CD8-positive, alpha-beta memory T cell (primary cell): Measurements from ENCODE around the gene PTPRT. TPM values are rescaled to one million over a fixed set of nuclear protein-coding genes. Genes with fewer than 3 reads are reported as not detected.

Experiments used
- CTCF ChIA-PET: fragments of 350-600 bp; sonication (Branson Sonifier 250); formaldehyde crosslinking; loops from one replicate; lab custom pipeline; 2021; ENCODE audit warnings: antibody characterized with exemption; lab: Charles Lee
- POLR2A ChIA-PET: fragments of 350-600 bp; sonication (Branson Sonifier 250); formaldehyde crosslinking; loops from one replicate; lab custom pipeline; 2021; ENCODE audit warnings: antibody characterized with exemption; lab: Charles Lee
- DNase-seq, 5 donors: peaks; one replicate each; pipeline versions ENCODE4 v3.0.0 to v3.0.0-alpha.2; 2020 to 2022; ENCODE audit warnings: mixed read lengths in 1 of 5
- H3K27ac ChIP-seq: one replicate; pipeline ENCODE4 v1.7.0; 2013; ENCODE audit warnings: low read depth, mild to moderate bottlenecking, low read length, moderate library complexity
- H3K27me3 ChIP-seq: 2 replicates; pipeline ENCODE4 v1.7.0; 2013; ENCODE audit warnings: low read length, mild to moderate bottlenecking; ENCODE audit not compliant: insufficient read depth, poor library complexity, severe bottlenecking
- H3K36me3 ChIP-seq: 2 replicates; pipeline ENCODE4 v1.7.0; 2013; ENCODE audit warnings: mild to moderate bottlenecking, low read length, moderate library complexity; ENCODE audit not compliant: insufficient read depth
- H3K4me1 ChIP-seq: 2 replicates; pipeline ENCODE4 v1.7.0; 2013; ENCODE audit warnings: mild to moderate bottlenecking, low read length, moderate library complexity; ENCODE audit not compliant: insufficient read depth
- H3K4me3 ChIP-seq: 2 replicates; pipeline ENCODE4 v1.7.0; 2013; ENCODE audit warnings: mild to moderate bottlenecking, low read length
- H3K9me3 ChIP-seq: 2 replicates; pipeline ENCODE4 v1.7.0; 2013; ENCODE audit warnings: mild to moderate bottlenecking, low read length
- H3K27ac Mint-ChIP-seq, 8 donors: one replicate each; pipeline ENCODE4 v1.8.0; 2020 to 2021; ENCODE audit warnings: mixed read lengths in 8 of 8, mild to moderate bottlenecking in 6 of 8, inconsistent platforms in 3 of 8, moderate library complexity in 3 of 8
- H3K27me3 Mint-ChIP-seq, 2 donors: one replicate each; pipeline ENCODE4 v1.8.0; 2020 to 2021; ENCODE audit warnings: mixed read lengths in 2 of 2, mild to moderate bottlenecking in 1 of 2, moderate library complexity in 1 of 2
- H3K36me3 Mint-ChIP-seq, 3 donors: one replicate each; pipeline ENCODE4 v1.8.0; 2020 to 2021; ENCODE audit warnings: mixed read lengths in 3 of 3, inconsistent platforms in 1 of 3, mild to moderate bottlenecking in 1 of 3
- H3K4me1 Mint-ChIP-seq, 3 donors: one replicate each; pipeline ENCODE4 v1.8.0; 2020 to 2021; ENCODE audit warnings: mixed read lengths in 3 of 3, inconsistent platforms in 1 of 3, mild to moderate bottlenecking in 1 of 3
- H3K4me3 Mint-ChIP-seq, 7 donors: one replicate each; pipeline ENCODE4 v1.8.0; 2020 to 2021; ENCODE audit warnings: mixed read lengths in 7 of 7, mild to moderate bottlenecking in 6 of 7, moderate library complexity in 4 of 7, inconsistent platforms in 2 of 7
- H3K9me3 Mint-ChIP-seq, 5 donors: one replicate each; pipeline ENCODE4 v1.8.0; 2020 to 2022; ENCODE audit warnings: mixed read lengths in 5 of 5, mild to moderate bottlenecking in 3 of 5, moderate library complexity in 2 of 5, inconsistent platforms in 1 of 5
- polyA plus RNA-seq: library from polyadenylated mRNA; unstranded; fragments of 300-500 nt; fragmentation: Illumina TruSeq; gene quantifications from one replicate; pipeline ENCODE4 v1.2.3, GENCODE V29; 2021
- total RNA-seq, 2 experiments: library from RNA; stranded (reverse); gene quantifications; one replicate each; pipeline ENCODE4 v1.2.3, GENCODE V29; 2021

Gene PTPRT
- total and polyA plus RNA-seq, 3 experiments from 2014 or later: not detected

DNA sequence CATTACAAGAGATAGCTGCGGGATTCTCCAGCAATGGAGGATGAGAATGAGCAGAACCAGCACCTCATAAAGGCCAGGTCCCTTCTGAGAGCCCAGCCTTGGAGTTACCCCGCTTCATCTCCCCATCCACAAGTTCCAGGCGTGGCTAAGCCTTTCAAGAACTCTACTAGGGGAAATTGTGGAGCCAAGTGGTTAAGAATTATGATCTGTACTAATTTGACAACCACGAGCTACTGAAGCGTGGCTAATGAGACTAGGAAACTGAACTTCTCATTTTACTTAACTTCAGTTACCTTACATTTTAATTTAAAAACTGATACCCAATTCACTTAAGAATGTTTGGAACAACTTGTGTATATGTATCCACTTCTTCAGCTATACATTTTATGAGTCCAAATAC lies 401.0 kb downstream of the PTPRT start:
- Histone ChIP-seq H3K27me3 (no peaks in the 10 kb centered on the region), H3K9me3 (no peaks in the 10 kb centered on the region), H3K4me3 (no peak overlapping the region), H3K36me3 (no peaks in the 10 kb centered on the region), H3K4me1 (no peaks in the 10 kb centered on the region), H3K27ac (no peak overlapping the region)
- ChIA-PET POLR2A (no interaction called here), CTCF (no interaction called here)
- DNase-seq: no peak
- peaks cover 0 to 1% of the 10 kb centered on the region in 2 donors for H3K27me3 Mint-ChIP-seq
- H3K4me3 Mint-ChIP-seq: no peak overlapping the region
- H3K4me1 Mint-ChIP-seq: no peaks in the 10 kb centered on the region
- H3K27ac Mint-ChIP-seq: no peak overlapping the region
- H3K9me3 Mint-ChIP-seq: peaks cover 0 to 7% (median 5%) of the 10 kb centered on the region in 5 donors
- H3K36me3 Mint-ChIP-seq: no peaks in the 10 kb centered on the region

GRCh38 chr20:42785041-42785440 lies 404.7 kb downstream of the PTPRT start:
- no peaks in the 10 kb centered on the region for H3K4me1 Mint-ChIP-seq
- no peak for DNase-seq
- no peak overlapping the region for H3K4me3 Mint-ChIP-seq
- H3K4me1 ChIP-seq: no peaks in the 10 kb centered on the region
- no peaks in the 10 kb centered on the region for H3K27me3 ChIP-seq
- H3K36me3 Mint-ChIP-seq: no peaks in the 10 kb centered on the region
- H3K36me3 ChIP-seq: no peaks in the 10 kb centered on the region
- no peak overlapping the region for H3K4me3 ChIP-seq
- H3K27ac ChIP-seq: no peak overlapping the region
- peaks cover 2 to 9% (median 5%) of the 10 kb centered on the region in 5 donors for H3K9me3 Mint-ChIP-seq
- H3K27ac Mint-ChIP-seq: no peak overlapping the region
- ChIA-PET CTCF (no interaction called here), POLR2A (no interaction called here)
- peaks cover 0 to 1% of the 10 kb centered on the region in 2 donors for H3K27me3 Mint-ChIP-seq
- no peaks in the 10 kb centered on the region for H3K9me3 ChIP-seq

- no peaks in the 10 kb centered on the region for H3K36me3 ChIP-seq
- DNase-seq: no peak
- ChIA-PET CTCF (no interaction called here), POLR2A (no interaction called here)
- no peak overlapping the region for H3K27ac ChIP-seq
- H3K36me3 Mint-ChIP-seq: no peaks in the 10 kb centered on the region
- no peaks in the 10 kb centered on the region for H3K4me1 Mint-ChIP-seq
- no peaks in the 10 kb centered on the region for H3K9me3 ChIP-seq
- no peak overlapping the region for H3K4me3 Mint-ChIP-seq
- H3K4me1 ChIP-seq: no peaks in the 10 kb centered on the region
- H3K9me3 Mint-ChIP-seq: peaks cover 0 to 9% (median 3%) of the 10 kb centered on the region in 5 donors
- H3K27me3 ChIP-seq: no peaks in the 10 kb centered on the region
- no peak overlapping the region for H3K4me3 ChIP-seq
- no peak overlapping the region for H3K27ac Mint-ChIP-seq
- H3K27me3 Mint-ChIP-seq: no peaks in the 10 kb centered on the region
These were observed 410.5 kb downstream of the PTPRT start for GRCh38 chr20:42779216-42779615.

- H3K36me3 ChIP-seq: no peaks in the 10 kb centered on the region
- Mint-ChIP-seq H3K9me3 (peaks cover 0 to 5% (median 4%) of the 10 kb centered on the region in 5 donors), H3K36me3 (no peaks in the 10 kb centered on the region), H3K27ac (no peak overlapping the region), H3K4me3 (no peak overlapping the region), H3K27me3 (peaks cover 0 to 2% of the 10 kb centered on the region in 2 donors), H3K4me1 (no peaks in the 10 kb centered on the region)
- DNase-seq: no peak
- no peaks in the 10 kb centered on the region for H3K4me1 ChIP-seq
- CTCF ChIA-PET: no interaction called here
- no peak overlapping the region for H3K4me3 ChIP-seq
- H3K27ac ChIP-seq: no peak overlapping the region
- H3K9me3 ChIP-seq: no peaks in the 10 kb centered on the region
- no peaks in the 10 kb centered on the region for H3K27me3 ChIP-seq
- POLR2A ChIA-PET: no interaction called here
These were observed 413.8 kb downstream of the PTPRT start for GRCh38 chr20:42775866-42776265.

- Histone ChIP-seq H3K36me3 (no peaks in the 10 kb centered on the region), H3K27ac (no peak overlapping the region), H3K4me1 (no peaks in the 10 kb centered on the region), H3K27me3 (no peaks in the 10 kb centered on the region), H3K9me3 (no peaks in the 10 kb centered on the region), H3K4me3 (no peak overlapping the region)
- CTCF ChIA-PET: no interaction called here
- Mint-ChIP-seq H3K27me3 (peaks cover 0 to 2% of the 10 kb centered on the region in 2 donors), H3K4me3 (no peak overlapping the region), H3K4me1 (no peaks in the 10 kb centered on the region), H3K9me3 (peaks cover 0 to 6% (median 5%) of the 10 kb centered on the region in 5 donors), H3K36me3 (no peaks in the 10 kb centered on the region), H3K27ac (no peak overlapping the region)
- DNase-seq: no peak
- POLR2A ChIA-PET: no interaction called here
These were observed 414.7 kb downstream of the PTPRT start for GRCh38 chr20:42775037-42775436.

- POLR2A ChIA-PET: no interaction called here
- no peak overlapping the region for H3K27ac ChIP-seq
- DNase-seq: no peak
- Mint-ChIP-seq H3K36me3 (no peaks in the 10 kb centered on the region), H3K4me1 (no peaks in the 10 kb centered on the region), H3K27ac (no peak overlapping the region), H3K9me3 (peaks cover 0 to 9% (median 5%) of the 10 kb centered on the region in 5 donors), H3K27me3 (no peaks in the 10 kb centered on the region), H3K4me3 (no peak overlapping the region)
- CTCF ChIA-PET: no interaction called here
- no peaks in the 10 kb centered on the region for H3K9me3 ChIP-seq
- H3K36me3 ChIP-seq: no peaks in the 10 kb centered on the region
- H3K27me3 ChIP-seq: no peaks in the 10 kb centered on the region
- no peaks in the 10 kb centered on the region for H3K4me1 ChIP-seq
- H3K4me3 ChIP-seq: no peak overlapping the region
These were observed 426.7 kb downstream of the PTPRT start for GRCh38 chr20:42763015-42763414.

GRCh38 chr20:42756991-42757390 lies 432.7 kb downstream of the PTPRT start:
- no peak for DNase-seq
- Mint-ChIP-seq H3K27ac (no peak overlapping the region), H3K27me3 (peaks cover 0 to 2% of the 10 kb centered on the region in 2 donors), H3K4me3 (no peak overlapping the region), H3K4me1 (no peaks in the 10 kb centered on the region), H3K36me3 (no peaks in the 10 kb centered on the region), H3K9me3 (peaks cover 0 to 18% (median 5%) of the 10 kb centered on the region in 5 donors)
- POLR2A ChIA-PET: no interaction called here
- CTCF ChIA-PET: no interaction called here
- no peak overlapping the region for H3K4me3 ChIP-seq
- no peaks in the 10 kb centered on the region for H3K4me1 ChIP-seq
- no peaks in the 10 kb centered on the region for H3K36me3 ChIP-seq
- H3K27ac ChIP-seq: no peak overlapping the region
- H3K9me3 ChIP-seq: no peaks in the 10 kb centered on the region
- H3K27me3 ChIP-seq: no peaks in the 10 kb centered on the region

- POLR2A ChIA-PET: no interaction called here
- no peaks in the 10 kb centered on the region for H3K9me3 ChIP-seq
These were observed 435.0 kb downstream of the PTPRT start for GRCh38 chr20:42754706-42755105.

GRCh38 chr20:42752620-42753019 lies 437.1 kb downstream of the PTPRT start:
- H3K4me3 Mint-ChIP-seq: no peak overlapping the region
- H3K4me3 ChIP-seq: no peak overlapping the region
- H3K36me3 Mint-ChIP-seq: no peaks in the 10 kb centered on the region
- H3K36me3 ChIP-seq: no peaks in the 10 kb centered on the region
- ChIA-PET POLR2A (no interaction called here), CTCF (no interaction called here)
- H3K27me3 ChIP-seq: no peaks in the 10 kb centered on the region
- peaks cover 0 to 2% of the 10 kb centered on the region in 2 donors for H3K27me3 Mint-ChIP-seq
- no peak for DNase-seq
- no peak overlapping the region for H3K27ac Mint-ChIP-seq
- H3K9me3 Mint-ChIP-seq: peaks cover 0 to 13% (median 4%) of the 10 kb centered on the region in 5 donors
- no peak overlapping the region for H3K27ac ChIP-seq
- no peaks in the 10 kb centered on the region for H3K4me1 Mint-ChIP-seq
- no peaks in the 10 kb centered on the region for H3K9me3 ChIP-seq
- no peaks in the 10 kb centered on the region for H3K4me1 ChIP-seq

More at GRCh38 chr20:42754706-42755105, 435.0 kb downstream of the PTPRT start:
- Histone ChIP-seq H3K36me3 (no peaks in the 10 kb centered on the region), H3K4me3 (no peak overlapping the region), H3K27me3 (no peaks in the 10 kb centered on the region), H3K27ac (no peak overlapping the region), H3K4me1 (no peaks in the 10 kb centered on the region)
- no peak for DNase-seq
- H3K4me3 Mint-ChIP-seq: no peak overlapping the region
- H3K27me3 Mint-ChIP-seq: peaks cover 0 to 2% of the 10 kb centered on the region in 2 donors
- peaks cover 0 to 16% (median 1%) of the 10 kb centered on the region in 5 donors for H3K9me3 Mint-ChIP-seq
- H3K36me3 Mint-ChIP-seq: no peaks in the 10 kb centered on the region
- CTCF ChIA-PET: no interaction called here
- no peaks in the 10 kb centered on the region for H3K4me1 Mint-ChIP-seq
- H3K27ac Mint-ChIP-seq: no peak overlapping the region
